ENCODE data around the gene EPB42. TPM values are rescaled to one million over a fixed set of nuclear protein-coding genes. Genes with fewer than 3 reads are reported as not detected.

Gene EPB42
- total RNA-seq, 1 experiment from 2014 or later, result not detected

GRCh38 chr15:43249236-43249635 lies 28.4 kb upstream of the EPB42 start (continued):
- TF ChIP-seq ARID4B (CRISPR knock-in tag; IDR thresholded peaks at IDR 0.05; ENCODE audit: borderline replicate concordance) (no peak), ZNF317 (CRISPR knock-in tag; IDR thresholded peaks at IDR 0.05; ENCODE audit: borderline replicate concordance, low read depth) (no peak), ZNF423 (CRISPR knock-in tag; IDR thresholded peaks at IDR 0.05) (no peak), CBFB (CRISPR knock-in tag; IDR thresholded peaks at IDR 0.05; ENCODE audit: low read depth) (no peak)

- Mint-ChIP-seq H3K9me3 (no peaks in the 10 kb centered on the region), H3K27ac (no peak overlapping the region), H3K27me3 (ENCODE audit: low read depth) (peaks cover 3% of the 10 kb centered on the region), H3K36me3 (no peaks in the 10 kb centered on the region), H3K4me3 (no peak overlapping the region), H3K4me1 (no peaks in the 10 kb centered on the region)
- ATAC-seq (no peak), DNase-seq (ENCODE audit: low spot score) (no peak)
- ChIA-PET CTCF (interaction anchor here (0.7 to 2.5 kb wide), 3 partner anchors 20 to 82 kb away, joined by 6 to 11 read pairs (median 7); no protein-coding TSS in a partner anchor), POLR2A (no interaction called here)
- TF ChIP-seq AFF4 (CRISPR knock-in tag; IDR thresholded peaks at IDR 0.05; ENCODE audit: borderline replicate concordance), result no peak
- no peak for TF ChIP-seq MAX (CRISPR knock-in tag; IDR thresholded peaks at IDR 0.05)
- no peak for TF ChIP-seq IRF2 (CRISPR knock-in tag; IDR thresholded peaks at IDR 0.05; ENCODE audit: borderline replicate concordance, low read depth)
- no peak for TF ChIP-seq USF1 (CRISPR knock-in tag; IDR thresholded peaks at IDR 0.05)
- no peak for TF ChIP-seq ZSCAN18 (CRISPR knock-in tag; IDR thresholded peaks at IDR 0.05)
- TF ChIP-seq E2F4 (CRISPR knock-in tag; IDR thresholded peaks at IDR 0.05; ENCODE audit: borderline replicate concordance, low read depth), result no peak
- TF ChIP-seq ZNF219 (CRISPR knock-in tag; IDR thresholded peaks at IDR 0.05; ENCODE audit: borderline replicate concordance), result no peak
- TF ChIP-seq ZBTB21 (CRISPR knock-in tag; IDR thresholded peaks at IDR 0.05; ENCODE audit: borderline replicate concordance), result no peak
- no peak for TF ChIP-seq HMGA2 (CRISPR knock-in tag; IDR thresholded peaks at IDR 0.05)
- TF ChIP-seq ELF4 (CRISPR knock-in tag; IDR thresholded peaks at IDR 0.05; ENCODE audit: low read depth), result no peak
- TF ChIP-seq KAT7 (CRISPR knock-in tag; IDR thresholded peaks at IDR 0.05; ENCODE audit: borderline replicate concordance), result no peak
- no peak for TF ChIP-seq ZNF121 (CRISPR knock-in tag; IDR thresholded peaks at IDR 0.05)
- TF ChIP-seq CDX4 (CRISPR knock-in tag; IDR thresholded peaks at IDR 0.05; ENCODE audit: borderline replicate concordance), result no peak
Measured at GRCh38 chr15:43246261-43246774, 25.5 kb upstream of the EPB42 start.
